ACC112 (cell line): ENCODE results near the gene PFKFB1.

ENCODE experiments used
- H2AFZ ChIP-seq: fragments of 200-600 bp; sonication (generic); one replicate; pipeline ENCODE4 v1.6.0; 2017; ENCODE audit warnings: antibody characterized with exemption, low read length; ENCODE audit not compliant: unreplicated experiment
- H3K27ac ChIP-seq: fragments of 200-600 bp; sonication (generic); 2 replicates; pipeline ENCODE4 v1.5.1; 2014; ENCODE audit warnings: low read depth, mild to moderate bottlenecking, antibody characterized with exemption, low read length, moderate library complexity
- H3K27me3 ChIP-seq: fragments of 200-600 bp; sonication (generic); 2 replicates; pipeline ENCODE4 v1.6.1; 2014; ENCODE audit warnings: mild to moderate bottlenecking, antibody characterized with exemption, low read length, moderate library complexity, mixed read lengths; ENCODE audit not compliant: insufficient read depth
- H3K36me3 ChIP-seq: fragments of 200-600 bp; sonication (generic); 2 replicates; pipeline ENCODE4 v1.6.1; 2016; ENCODE audit warnings: mild to moderate bottlenecking, antibody characterized with exemption, low read length, moderate library complexity, mixed read lengths; ENCODE audit not compliant: insufficient read depth
- H3K4me1 ChIP-seq: fragments of 200-600 bp; sonication (generic); one replicate; pipeline ENCODE4 v1.6.1; 2016; ENCODE audit warnings: low read length, mixed read lengths; ENCODE audit not compliant: insufficient read depth, unreplicated experiment, control insufficient read depth
- H3K4me3 ChIP-seq: fragments of 200-600 bp; sonication (generic); 2 replicates; pipeline ENCODE4 v1.5.1; 2014; ENCODE audit warnings: mild to moderate bottlenecking, low read depth, low read length
- H3K79me2 ChIP-seq: fragments of 200-600 bp; sonication (generic); one replicate; pipeline ENCODE4 v1.6.0; 2016; ENCODE audit warnings: low read length; ENCODE audit not compliant: control insufficient read depth, unreplicated experiment, insufficient read depth

PFKFB1 gene

GRCh38 chrX:54945224-54945623 is 48.8 kb downstream of the PFKFB1 start:
- H3K4me1 ChIP-seq = no peaks in the 10 kb centered on the region
- H3K4me3 ChIP-seq = no peak overlapping the region
- no peak overlapping the region for H2AFZ ChIP-seq
- H3K79me2 ChIP-seq = no peaks in the 10 kb centered on the region
- H3K36me3 ChIP-seq = no peaks in the 10 kb centered on the region
- H3K27me3 ChIP-seq = no peaks in the 10 kb centered on the region
- no peak overlapping the region for H3K27ac ChIP-seq

GRCh38 chrX:54944816-54945215 is 49.2 kb downstream of the PFKFB1 start:
- Histone ChIP-seq H3K36me3 (no peaks in the 10 kb centered on the region), H3K27me3 (no peaks in the 10 kb centered on the region), H3K4me1 (no peaks in the 10 kb centered on the region), H3K4me3 (no peak overlapping the region), H3K27ac (no peak overlapping the region), H3K79me2 (no peaks in the 10 kb centered on the region), H2AFZ (no peak overlapping the region)

- Histone ChIP-seq H2AFZ (no peak overlapping the region), H3K27ac (no peak overlapping the region), H3K36me3 (no peaks in the 10 kb centered on the region), H3K27me3 (no peaks in the 10 kb centered on the region), H3K4me3 (no peak overlapping the region), H3K4me1 (no peaks in the 10 kb centered on the region), H3K79me2 (no peaks in the 10 kb centered on the region)
These were observed 56.6 kb downstream of the PFKFB1 start for GRCh38 chrX:54937416-54937815.

- no peak overlapping the region for H3K4me3 ChIP-seq
- no peak overlapping the region for H2AFZ ChIP-seq
- no peaks in the 10 kb centered on the region for H3K79me2 ChIP-seq
- no peaks in the 10 kb centered on the region for H3K4me1 ChIP-seq
- H3K36me3 ChIP-seq = no peaks in the 10 kb centered on the region
- no peaks in the 10 kb centered on the region for H3K27me3 ChIP-seq
- H3K27ac ChIP-seq = no peak overlapping the region
These were observed 58.7 kb downstream of the PFKFB1 start for GRCh38 chrX:54935306-54935705.

GRCh38 chrX:54934890-54935289 is 59.1 kb downstream of the PFKFB1 start:
- Histone ChIP-seq H3K4me1 (no peaks in the 10 kb centered on the region), H3K4me3 (no peak overlapping the region), H2AFZ (no peak overlapping the region), H3K27ac (no peak overlapping the region), H3K27me3 (no peaks in the 10 kb centered on the region), H3K79me2 (no peaks in the 10 kb centered on the region), H3K36me3 (no peaks in the 10 kb centered on the region)

GRCh38 chrX:54934058-54934457 is 59.9 kb downstream of the PFKFB1 start:
- H3K27ac ChIP-seq = no peak overlapping the region
- no peaks in the 10 kb centered on the region for H3K27me3 ChIP-seq
- no peaks in the 10 kb centered on the region for H3K36me3 ChIP-seq
- H2AFZ ChIP-seq = no peak overlapping the region
- no peaks in the 10 kb centered on the region for H3K4me1 ChIP-seq
- H3K79me2 ChIP-seq = no peaks in the 10 kb centered on the region
- H3K4me3 ChIP-seq = no peak overlapping the region

- Histone ChIP-seq H2AFZ (no peak overlapping the region), H3K27me3 (no peaks in the 10 kb centered on the region), H3K4me1 (no peaks in the 10 kb centered on the region), H3K27ac (no peak overlapping the region), H3K36me3 (no peaks in the 10 kb centered on the region), H3K79me2 (no peaks in the 10 kb centered on the region), H3K4me3 (no peak overlapping the region)
These were observed 60.7 kb downstream of the PFKFB1 start for GRCh38 chrX:54933150-54933826.

GRCh38 chrX:54931107-54931506 is 62.9 kb downstream of the PFKFB1 start:
- Histone ChIP-seq H3K27me3 (no peaks in the 10 kb centered on the region), H3K27ac (no peak overlapping the region), H2AFZ (no peak overlapping the region), H3K79me2 (no peaks in the 10 kb centered on the region), H3K4me3 (no peak overlapping the region), H3K4me1 (no peaks in the 10 kb centered on the region), H3K36me3 (no peaks in the 10 kb centered on the region)

GRCh38 chrX:54930291-54931049 is 63.5 kb downstream of the PFKFB1 start:
- Histone ChIP-seq H2AFZ (no peak overlapping the region), H3K4me3 (no peak overlapping the region), H3K27me3 (no peaks in the 10 kb centered on the region), H3K27ac (no peak overlapping the region), H3K36me3 (no peaks in the 10 kb centered on the region), H3K4me1 (no peaks in the 10 kb centered on the region), H3K79me2 (no peaks in the 10 kb centered on the region)

GRCh38 chrX:54928876-54929275 is 65.1 kb downstream of the PFKFB1 start:
- H2AFZ ChIP-seq = no peak overlapping the region
- H3K27me3 ChIP-seq = no peaks in the 10 kb centered on the region
- H3K36me3 ChIP-seq = no peaks in the 10 kb centered on the region
- no peaks in the 10 kb centered on the region for H3K79me2 ChIP-seq
- H3K4me3 ChIP-seq = no peak overlapping the region
- H3K4me1 ChIP-seq = no peaks in the 10 kb centered on the region
- no peak overlapping the region for H3K27ac ChIP-seq

GRCh38 chrX:54926978-54927377 is 67.0 kb downstream of the PFKFB1 start:
- Histone ChIP-seq H3K79me2 (no peaks in the 10 kb centered on the region), H3K27me3 (no peaks in the 10 kb centered on the region), H2AFZ (no peak overlapping the region), H3K27ac (no peak overlapping the region), H3K4me1 (no peaks in the 10 kb centered on the region), H3K36me3 (no peaks in the 10 kb centered on the region), H3K4me3 (no peak overlapping the region)
